Prostate gland (tissue), 2 donors: Measurements from ENCODE around the gene TOMM20. TPM values are rescaled to one million over a fixed set of nuclear protein-coding genes. Genes with fewer than 3 reads are reported as not detected.
A peak's percentile ranks its signal among the peaks of the same experiment; 100 is the strongest.

Experiments
- DNase-seq: peaks from one replicate; pipeline ENCODE4 v3.0.0-alpha.2; 2019; ENCODE audit warnings: low spot score
- H3K27ac ChIP-seq, 2 donors: fragments of 200-600 bp; sonication (generic); 2 replicates each; pipeline ENCODE4 v1.5.1; 2017 to 2019
- H3K27me3 ChIP-seq: fragments of 200-600 bp; sonication (generic); replicated peaks from 2 replicates; pipeline ENCODE4 v1.5.1; 2019; ENCODE audit not compliant: insufficient read depth
- H3K36me3 ChIP-seq, 2 donors: fragments of 200-600 bp; sonication (generic); 1 replicate in 1 of 2; 2 replicates in 1 of 2; pipeline versions ENCODE4 v1.5.1 to v1.8.1; 2017 to 2019
- H3K4me1 ChIP-seq: fragments of 200-600 bp; sonication (generic); replicated peaks from 2 replicates; pipeline ENCODE4 v1.5.1; 2019
- H3K4me3 ChIP-seq, 2 donors: fragments of 200-600 bp; sonication (generic); 2 replicates each; pipeline ENCODE4 v1.5.1; 2017 to 2019
- H3K9me3 ChIP-seq: fragments of 200-600 bp; sonication (generic); 2 replicates; pipeline ENCODE4 v1.5.1; 2017
- POLR2A ChIP-seq: fragments of 450-650 bp; IDR thresholded peaks from one replicate; pipeline ENCODE4 v1.6.1; 2016; ENCODE audit warnings: antibody characterized with exemption, mild to moderate bottlenecking
- POLR2AphosphoS5 ChIP-seq: sonication (generic); formaldehyde crosslinking; IDR thresholded peaks from one replicate; pipeline ENCODE4 v1.6.1; 2017; ENCODE audit warnings: antibody characterized with exemption
- WGBS: methylation state at CpG from one replicate; pipeline ENCODE4 v1.1.5; 2018; 5-methylcytosine and 5-hydroxymethylcytosine counted together
- intact Hi-C: fragments of 100-400 bp; cut with DNase I; formaldehyde crosslinking; loops from one replicate; pipeline ENCODE4 v1.14.2; 2022
- total RNA-seq, 2 donors: library from RNA; depleted of rRNA; stranded (reverse); fragments of >200 nt; gene quantifications; one replicate each; pipeline ENCODE4 v1.1.0, GENCODE V29; 2016
- TF ChIP-seq, protein P1 (sequence below), 4 experiments: fragments of 200-600 bp in 2 of 4; fragments of 450-650 bp in 2 of 4; sonication (generic) in 2 of 4; IDR thresholded peaks; 1 replicate in 3 of 4; 2 replicates in 1 of 4; pipeline ENCODE4 v1.5.1; 2016 to 2019; ENCODE audit warnings: antibody characterized with exemption in 4 of 4, mild to moderate bottlenecking in 2 of 4, moderate library complexity in 2 of 4

TOMM20 gene
- total RNA-seq, 2 donors from 2014 or later = 77.1 to 135 TPM

DNA sequence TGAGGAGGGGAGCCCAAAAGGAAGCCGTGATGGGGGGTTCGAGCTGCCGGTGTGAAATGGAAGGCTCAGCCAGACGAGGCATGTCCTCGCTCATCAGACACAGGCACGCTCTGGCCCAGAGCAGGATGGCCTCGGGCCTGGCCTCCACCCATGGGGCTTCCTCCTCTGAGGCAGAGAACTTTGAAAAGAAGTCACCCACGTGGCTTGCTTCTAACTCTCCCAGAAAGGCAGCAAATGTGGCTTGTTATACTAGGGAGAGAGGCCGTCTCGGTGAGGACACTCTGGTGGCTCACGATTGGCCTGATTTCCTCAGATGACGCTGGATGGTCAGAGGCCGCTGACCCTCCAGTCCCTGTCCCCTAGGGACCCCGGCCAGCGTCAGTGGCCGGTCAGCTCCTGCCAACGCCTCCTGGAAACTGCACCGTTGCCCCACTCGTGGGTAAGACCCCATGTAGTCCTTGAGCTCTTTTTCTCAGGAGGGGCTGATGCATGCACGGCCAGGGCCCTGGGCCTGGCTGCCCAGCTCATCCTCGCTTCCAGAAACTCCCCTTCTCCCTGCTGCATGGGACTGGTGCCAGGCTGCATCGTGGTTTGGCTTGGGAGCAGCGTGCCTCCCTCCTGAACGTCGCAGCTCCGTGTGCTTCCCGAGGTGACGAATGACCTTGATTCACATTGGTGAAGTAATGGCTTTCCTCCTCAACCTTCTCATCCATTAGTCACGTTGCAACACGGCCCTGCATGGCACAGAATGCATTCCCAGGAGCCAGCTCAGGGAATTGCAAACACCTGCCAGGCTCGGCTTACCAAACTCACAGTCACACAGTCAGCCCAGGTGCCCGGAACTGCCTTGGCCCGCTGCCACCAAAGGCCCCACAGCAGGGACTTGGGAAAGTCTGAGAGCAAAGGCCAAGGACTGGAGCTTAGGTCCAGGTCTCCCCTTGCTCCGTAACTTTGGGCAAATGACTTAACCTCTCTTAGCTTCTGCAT, 58.8 kb downstream of the TOMM20 start:
- Histone ChIP-seq H3K9me3 (no peaks in the 10 kb centered on the region), H3K4me1 (peaks cover 11% of the 10 kb centered on the region), H3K4me3 (no peak overlapping the region), H3K27ac (peak overlapping the region; percentile 48 to 57), H3K36me3 (no peaks in the 10 kb centered on the region), H3K27me3 (no peaks in the 10 kb centered on the region)
- DNase-seq = peak; percentile 78
- no peak for TF ChIP-seq POLR2A
- peak; percentile 45 for TF ChIP-seq POLR2AphosphoS5
- 52% methylated on average over 34 of the region's 34 CpGs for WGBS
- intact Hi-C loops = no loop called here

DNA sequence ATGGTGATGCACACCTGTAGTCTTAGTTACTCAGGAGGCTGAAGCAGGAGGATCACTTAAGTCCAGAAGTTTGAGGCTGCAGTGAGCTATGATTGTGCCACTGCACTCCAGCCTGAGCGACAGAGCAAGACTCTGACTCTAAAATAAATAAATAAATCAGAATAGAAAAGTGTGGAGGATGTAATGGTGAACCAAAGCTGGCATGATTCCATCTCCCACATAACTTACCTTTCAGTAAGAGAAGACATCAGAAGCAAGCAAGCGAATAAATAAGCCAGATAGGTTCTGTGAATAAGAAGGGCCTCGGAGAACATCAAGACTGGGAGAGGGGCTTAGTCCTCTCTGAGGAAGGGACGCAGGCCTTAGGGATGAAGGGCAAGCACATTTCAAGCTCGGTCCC, 59.5 kb downstream of the TOMM20 start:
- Histone ChIP-seq H3K9me3 (no peaks in the 10 kb centered on the region), H3K4me3 (no peak overlapping the region), H3K36me3 (no peaks in the 10 kb centered on the region), H3K27me3 (no peaks in the 10 kb centered on the region), H3K27ac (peak overlapping the region; percentile 48 to 57), H3K4me1 (peaks cover 5% of the 10 kb centered on the region)
- TF ChIP-seq POLR2A (no peak), POLR2AphosphoS5 (no peak)
- TF ChIP-seq, protein P1, sequence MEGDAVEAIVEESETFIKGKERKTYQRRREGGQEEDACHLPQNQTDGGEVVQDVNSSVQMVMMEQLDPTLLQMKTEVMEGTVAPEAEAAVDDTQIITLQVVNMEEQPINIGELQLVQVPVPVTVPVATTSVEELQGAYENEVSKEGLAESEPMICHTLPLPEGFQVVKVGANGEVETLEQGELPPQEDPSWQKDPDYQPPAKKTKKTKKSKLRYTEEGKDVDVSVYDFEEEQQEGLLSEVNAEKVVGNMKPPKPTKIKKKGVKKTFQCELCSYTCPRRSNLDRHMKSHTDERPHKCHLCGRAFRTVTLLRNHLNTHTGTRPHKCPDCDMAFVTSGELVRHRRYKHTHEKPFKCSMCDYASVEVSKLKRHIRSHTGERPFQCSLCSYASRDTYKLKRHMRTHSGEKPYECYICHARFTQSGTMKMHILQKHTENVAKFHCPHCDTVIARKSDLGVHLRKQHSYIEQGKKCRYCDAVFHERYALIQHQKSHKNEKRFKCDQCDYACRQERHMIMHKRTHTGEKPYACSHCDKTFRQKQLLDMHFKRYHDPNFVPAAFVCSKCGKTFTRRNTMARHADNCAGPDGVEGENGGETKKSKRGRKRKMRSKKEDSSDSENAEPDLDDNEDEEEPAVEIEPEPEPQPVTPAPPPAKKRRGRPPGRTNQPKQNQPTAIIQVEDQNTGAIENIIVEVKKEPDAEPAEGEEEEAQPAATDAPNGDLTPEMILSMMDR (IDR thresholded peaks at IDR 0.05) = no peak
- no peak for DNase-seq
- 83% methylated on average over 5 of the region's 5 CpGs for WGBS
- intact Hi-C loops = no loop called here

DNA sequence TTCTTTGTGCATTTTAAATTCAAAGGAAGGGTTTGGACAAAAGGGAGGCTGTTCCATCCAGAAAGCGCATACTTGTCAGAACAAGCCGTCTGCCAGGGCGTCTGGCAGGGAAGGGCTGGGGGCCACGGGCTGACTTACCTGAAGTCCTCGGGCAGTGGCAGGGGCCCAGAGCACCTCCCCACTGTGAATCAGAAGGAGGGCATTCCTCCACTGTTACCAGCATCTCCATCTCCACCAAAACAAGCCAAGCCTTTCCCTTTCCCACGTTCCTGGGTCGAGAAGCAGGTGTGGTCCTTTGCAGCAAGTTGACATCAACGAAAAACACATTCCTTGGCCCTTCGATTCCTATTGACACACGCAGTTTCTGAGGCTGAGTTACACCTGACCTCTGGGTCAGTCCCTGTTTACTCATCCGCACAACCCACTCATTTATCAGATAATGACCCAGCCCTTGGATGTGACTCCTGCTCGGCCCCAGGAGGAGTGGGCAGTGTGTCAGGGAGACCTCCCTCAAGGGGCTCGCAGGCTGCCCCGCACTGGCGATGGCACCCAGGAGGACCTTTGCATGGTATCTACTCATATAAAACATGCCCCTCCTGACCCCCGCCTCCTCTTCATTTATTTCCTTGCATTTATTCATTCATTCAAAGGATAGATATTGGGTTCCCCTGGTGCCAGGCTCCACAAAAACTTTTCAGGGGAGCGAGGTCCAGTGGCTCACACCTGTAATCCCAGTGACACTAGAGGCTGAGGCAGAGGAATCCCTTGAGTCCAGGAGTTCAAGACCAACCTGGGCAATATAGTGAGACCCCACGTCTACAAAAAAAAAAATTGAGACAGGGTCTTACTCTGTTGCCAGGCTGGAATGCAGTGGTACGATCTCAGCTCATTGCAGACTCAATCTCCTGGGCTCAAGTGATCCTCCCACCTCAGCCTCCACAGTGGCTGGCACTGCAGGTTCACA, 60.2 kb downstream of the TOMM20 start:
- no peaks in the 10 kb centered on the region for H3K9me3 ChIP-seq
- peak overlapping the region; percentile 57 to 68 for H3K27ac ChIP-seq
- no peaks in the 10 kb centered on the region for H3K36me3 ChIP-seq
- peak; percentile 87 for DNase-seq
- intact Hi-C loops = no loop called here
- TF ChIP-seq POLR2A (no peak), POLR2AphosphoS5 (peak; percentile 20)
- H3K4me1 ChIP-seq = no peaks in the 10 kb centered on the region
- WGBS = 53% methylated on average over 19 of the region's 19 CpGs
- H3K27me3 ChIP-seq = no peaks in the 10 kb centered on the region
- H3K4me3 ChIP-seq = no peak overlapping the region

DNA sequence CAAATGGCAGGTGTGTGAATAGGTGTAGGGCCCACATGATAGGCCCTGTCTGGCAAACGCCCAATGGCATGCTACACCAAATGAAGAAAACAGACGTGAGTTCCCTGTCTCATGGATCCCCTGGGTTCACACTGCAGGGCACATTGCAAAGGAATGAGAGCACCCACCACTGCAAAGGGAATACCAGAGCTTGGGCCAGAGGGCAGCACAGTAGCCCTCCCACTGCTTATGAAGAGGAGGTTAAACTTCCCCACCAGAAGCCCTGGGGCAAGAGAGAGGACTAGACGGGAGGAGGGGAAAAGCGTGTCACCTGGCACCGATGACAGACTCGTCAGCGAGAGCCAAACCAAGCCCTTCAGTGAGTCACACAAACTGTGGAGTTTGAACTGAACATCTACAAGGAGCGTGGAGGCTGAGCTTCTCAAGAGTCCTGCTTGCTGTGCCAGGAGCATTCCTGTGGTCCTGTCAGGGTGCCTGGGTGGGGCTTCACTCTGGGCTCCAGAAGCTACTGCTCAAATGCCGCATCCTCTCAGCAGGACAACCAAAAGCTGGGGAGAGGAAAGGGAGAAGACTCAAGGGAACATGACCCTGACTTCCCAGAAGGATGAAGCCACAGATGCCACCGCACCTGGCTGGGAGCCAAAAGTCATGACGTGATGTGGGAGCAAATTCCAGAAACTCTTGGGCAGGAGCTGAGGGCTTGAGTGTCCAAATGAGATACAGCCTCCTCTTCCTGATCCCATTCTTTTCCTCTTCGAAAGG, 61.1 kb downstream of the TOMM20 start:
- Histone ChIP-seq H3K4me1 (no peaks in the 10 kb centered on the region), H3K36me3 (no peaks in the 10 kb centered on the region), H3K4me3 (no peak overlapping the region), H3K27me3 (no peaks in the 10 kb centered on the region), H3K27ac (peak overlapping the region; percentile 57 to 68), H3K9me3 (no peaks in the 10 kb centered on the region)
- intact Hi-C loops = no loop called here
- TF ChIP-seq, protein P1 (IDR thresholded peaks at IDR 0.05) = no peak
- TF ChIP-seq POLR2AphosphoS5 (peak; percentile 66), POLR2A (peak; percentile 11)
- DNase-seq = peak; percentile 90
- WGBS = 28% methylated on average over 12 of the region's 12 CpGs

DNA sequence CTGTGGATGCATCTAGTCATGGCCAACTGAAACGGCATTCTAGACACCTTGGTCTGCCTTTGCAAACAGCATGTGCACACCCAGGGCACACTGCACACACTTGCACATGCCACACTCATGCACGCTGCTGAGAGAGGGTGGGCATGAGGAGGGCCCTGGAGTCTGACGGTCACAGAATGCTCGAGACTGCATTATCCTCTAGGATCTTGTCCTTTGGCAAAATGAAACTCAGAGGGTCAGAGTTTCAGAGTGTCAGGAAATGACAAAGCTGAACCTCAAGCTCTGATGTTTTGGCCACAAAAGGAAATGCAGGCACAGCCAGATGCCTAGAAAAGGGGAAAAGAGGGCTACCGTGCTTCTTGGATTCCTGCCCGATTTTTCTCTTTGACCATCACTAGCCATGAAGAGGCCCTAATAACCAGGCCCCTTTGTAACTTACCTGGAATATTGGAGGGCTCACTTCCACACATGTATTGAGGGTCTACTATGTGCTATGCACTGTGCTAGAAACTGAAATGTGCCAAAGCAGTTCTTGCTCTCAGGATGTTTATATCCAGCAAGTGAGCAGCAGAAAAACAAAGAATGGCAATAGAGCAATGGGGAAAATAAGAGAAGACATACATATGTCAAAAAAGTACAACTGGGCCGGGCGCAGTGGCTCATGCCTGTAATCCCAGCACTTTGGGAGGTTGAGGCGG, 65.4 kb downstream of the TOMM20 start:
- H3K4me1 ChIP-seq = no peaks in the 10 kb centered on the region
- intact Hi-C loops = no loop called here
- no peaks in the 10 kb centered on the region for H3K36me3 ChIP-seq
- H3K27ac ChIP-seq = no peak overlapping the region
- no peaks in the 10 kb centered on the region for H3K27me3 ChIP-seq
- no peak overlapping the region for H3K4me3 ChIP-seq
- no peak for DNase-seq
- WGBS = 77% methylated on average over 9 of the region's 9 CpGs
- no peak for TF ChIP-seq POLR2A
- TF ChIP-seq POLR2AphosphoS5 = no peak
- TF ChIP-seq, protein P1 (IDR thresholded peaks at IDR 0.05) = no peak
- no peaks in the 10 kb centered on the region for H3K9me3 ChIP-seq
